GM18519 (cell line): ENCODE data around the gene HDAC6.
A peak's percentile ranks its signal among the peaks of the same experiment; 100 is the strongest.

Source experiments
- ATAC-seq: cut with Tn5 transposase; IDR thresholded peaks from one replicate; pipeline ENCODE4 v1.9.1; 2021; ENCODE audit warnings: mild to moderate bottlenecking, moderate library complexity; ENCODE audit not compliant: unreplicated experiment, low FRiP score

The HDAC6 gene

GRCh38 chrX:48801280-48802088, at the start of gene HDAC6:
HDAC6 (plus strand) TSS chrX:48802067; CDS start chrX:48802693, 626 bp downstream.
- ATAC-seq: peak; percentile 81

- no peak for ATAC-seq
Measured at GRCh38 chrX:48752498-48752897, 49.4 kb upstream of the HDAC6 start.

- ATAC-seq: no peak
Measured at GRCh38 chrX:48753708-48754228, 48.1 kb upstream of the HDAC6 start.

- no peak for ATAC-seq
Measured at GRCh38 chrX:48754238-48754637, 47.6 kb upstream of the HDAC6 start.

- no peak for ATAC-seq
Measured at GRCh38 chrX:48761674-48762471, 40.0 kb upstream of the HDAC6 start, which contains the start of gene GLOD5. GLOD5 (plus strand) TSS chrX:48761747; CDS start chrX:48761791, 44 bp downstream.

- ATAC-seq: no peak
Measured at GRCh38 chrX:48769230-48769629, 32.6 kb upstream of the HDAC6 start.

GRCh38 chrX:48770296-48770695, 31.6 kb upstream of the HDAC6 start:
- ATAC-seq: no peak

- ATAC-seq: no peak
Measured at GRCh38 chrX:48772602-48773001, 29.3 kb upstream of the HDAC6 start.

- no peak for ATAC-seq
Measured at GRCh38 chrX:48776818-48777439, 24.9 kb upstream of the HDAC6 start.

- no peak for ATAC-seq
Measured at GRCh38 chrX:48779399-48779798, 22.5 kb upstream of the HDAC6 start.

- ATAC-seq: no peak
Measured at GRCh38 chrX:48781705-48782104, 20.2 kb upstream of the HDAC6 start.

GRCh38 chrX:48782216-48782615, 19.7 kb upstream of the HDAC6 start:
- ATAC-seq: no peak

- no peak for ATAC-seq
Measured at GRCh38 chrX:48782795-48783194, 19.1 kb upstream of the HDAC6 start.

GRCh38 chrX:48784726-48785125, 17.1 kb upstream of the HDAC6 start:
- ATAC-seq: no peak

GRCh38 chrX:48785186-48785539, 16.7 kb upstream of the HDAC6 start:
- no peak for ATAC-seq

- no peak for ATAC-seq
Measured at GRCh38 chrX:48785540-48786214, 16.2 kb upstream of the HDAC6 start.

- no peak for ATAC-seq
Measured at GRCh38 chrX:48786341-48786800, 15.5 kb upstream of the HDAC6 start, which contains the start of gene GATA1. GATA1 (plus strand) TSS chrX:48786590; CDS start chrX:48791110, 4,520 bp downstream.

- no peak for ATAC-seq
Measured at GRCh38 chrX:48786825-48787504, 14.9 kb upstream of the HDAC6 start.
